OCI-LY7 (cell line): ENCODE data around the gene CCDC51. TPM values are rescaled to one million over a fixed set of nuclear protein-coding genes. Genes with fewer than 3 reads are reported as not detected.

Source experiments
- BruUV-seq: library from RNA; stranded (reverse); fragments of 400-500 nt; replicated peaks from 2 replicates; lab custom pipeline; 2021; lab: Mats Ljungman, UMichigan
- CTCF ChIA-PET: fragments of 300-600 bp; sonication (Branson Sonifier 250); formaldehyde crosslinking; loops from one replicate; lab custom pipeline; 2022; ENCODE audit warnings: antibody characterized with exemption; ENCODE audit not compliant: unreplicated experiment; lab: Charles Lee
- POLR2A ChIA-PET: fragments of 300-600 bp; sonication (Branson Sonifier 250); formaldehyde crosslinking; loops from one replicate; lab custom pipeline; 2022; ENCODE audit warnings: antibody characterized with exemption; lab: Charles Lee
- DNase-seq: peaks from one replicate; pipeline ENCODE4 v3.0.0-alpha.2; 2015; ENCODE audit warnings: low spot score
- H2AFZ ChIP-seq: fragments of 200-600 bp; sonication (generic), shearing (Covaris generic); 2 replicates; pipeline ENCODE4 v1.6.1; 2014; ENCODE audit warnings: mild to moderate bottlenecking, antibody characterized with exemption, low read length, moderate library complexity
- H3K27ac ChIP-seq: fragments of 200-600 bp; sonication (generic); 2 replicates; pipeline ENCODE4 v1.5.1; 2014; ENCODE audit warnings: mixed run types, low read depth, mild to moderate bottlenecking, moderate library complexity, low read length, inconsistent platforms; ENCODE audit not compliant: poor library complexity, severe bottlenecking
- H3K36me3 ChIP-seq: fragments of 200-600 bp; sonication (generic); 2 replicates; pipeline ENCODE4 v1.6.1; 2014; ENCODE audit warnings: mild to moderate bottlenecking, antibody characterized with exemption, low read length, moderate library complexity, mixed read lengths; ENCODE audit not compliant: insufficient read depth
- H3K4me1 ChIP-seq: fragments of 200-600 bp; sonication (generic); 2 replicates; pipeline ENCODE4 v1.5.1; 2014; ENCODE audit warnings: mild to moderate bottlenecking, low read length; ENCODE audit not compliant: insufficient read depth, poor library complexity, severe bottlenecking
- H3K4me2 ChIP-seq: fragments of 200-600 bp; sonication (generic); 2 replicates; pipeline ENCODE4 v1.6.1; 2014; ENCODE audit warnings: mild to moderate bottlenecking, low read length
- H3K4me3 ChIP-seq: fragments of 200-600 bp; sonication (generic); 2 replicates; pipeline ENCODE4 v1.5.1; 2014; ENCODE audit warnings: mild to moderate bottlenecking, low read depth, low read length; ENCODE audit not compliant: poor library complexity, severe bottlenecking
- H3K79me2 ChIP-seq: fragments of 200-600 bp; sonication (generic); 2 replicates; pipeline ENCODE4 v1.6.1; 2016; ENCODE audit warnings: low read depth, mild to moderate bottlenecking, low read length, moderate library complexity, mixed read lengths; ENCODE audit not compliant: insufficient read depth
- H3K9me2 ChIP-seq: fragments of 200-600 bp; sonication (generic); 2 replicates; pipeline ENCODE4 v1.6.1; 2016; ENCODE audit warnings: mild to moderate bottlenecking, low read length, mixed read lengths; ENCODE audit not compliant: insufficient read depth
- H3K9me3 ChIP-seq: fragments of 200-600 bp; sonication (generic); 2 replicates; pipeline ENCODE4 v1.6.1; 2014; ENCODE audit warnings: mild to moderate bottlenecking, mixed run types, low read length, mixed read lengths
- H4K20me1 ChIP-seq: fragments of 200-600 bp; sonication (generic); 2 replicates; pipeline ENCODE4 v1.6.1; 2014; ENCODE audit warnings: mild to moderate bottlenecking, antibody characterized with exemption, low read length, moderate library complexity, mixed read lengths; ENCODE audit not compliant: insufficient read depth
- EZH2phosphoT487 ChIP-seq: fragments of 200-600 bp; sonication (generic); IDR thresholded peaks from 2 replicates; pipeline ENCODE4 v1.6.1; 2018; ENCODE audit warnings: low read depth, borderline replicate concordance, mild to moderate bottlenecking, mixed run types, antibody characterized with exemption, low read length, moderate library complexity, mixed read lengths
- intact Hi-C: fragments of 100-400 bp; cut with micrococcal nuclease; formaldehyde crosslinking; loops from one replicate; pipeline ENCODE4 v1.10.0; 2022; ENCODE audit not compliant: unreplicated experiment
- total RNA-seq, 2 experiments: library from RNA; depleted of rRNA in 1 of 2; stranded (reverse); fragments of >200 nt in 1 of 2; shearing (Covaris generic) in 1 of 2; gene quantifications; 2 replicates each; pipeline ENCODE4 v1.2.3, GENCODE V29; 2014 to 2022
- TF ChIP-seq, protein P1 (sequence below): fragments of 200-600 bp; sonication (generic); conservative IDR thresholded peaks from 2 replicates; pipeline ENCODE4 v1.5.1; 2014; ENCODE audit warnings: mild to moderate bottlenecking, antibody characterized with exemption, low read length, moderate library complexity, mixed read lengths

Gene CCDC51
- total RNA-seq, 2 experiments from 2014 or later, result 23.0 to 24.9 TPM

DNA sequence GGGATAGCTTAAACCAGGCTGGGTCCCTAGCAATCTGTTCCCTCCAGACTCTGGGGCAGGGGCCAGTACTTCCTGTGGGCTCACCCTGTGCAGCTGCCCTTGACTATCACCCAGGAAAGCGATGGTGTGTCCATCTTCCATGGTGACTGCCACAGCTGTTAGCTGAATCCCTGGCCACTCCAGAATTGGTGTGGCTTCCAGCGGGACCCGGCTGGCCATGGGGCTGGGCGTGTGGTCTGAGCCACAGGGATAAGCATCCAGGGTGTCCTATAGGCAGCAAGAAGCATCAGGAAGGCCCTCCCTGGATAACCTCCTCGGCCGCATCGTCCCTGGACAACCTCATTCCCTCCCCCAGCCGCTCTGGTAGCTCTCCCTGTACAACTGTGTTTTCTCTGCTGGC lies 17.2 kb downstream of the CCDC51 start:
- ChIA-PET POLR2A (interaction anchor here (1.2 kb wide), 1 partner anchor 21 kb away, joined by 7 read pairs; no protein-coding TSS in a partner anchor), CTCF (interaction anchor here (0.9 to 1.4 kb wide), 2 partner anchors 11 to 13 kb away, joined by 3 to 9 read pairs; no protein-coding TSS in a partner anchor)
- Histone ChIP-seq H3K9me2 (no peaks in the 10 kb centered on the region), H3K9me3 (no peaks in the 10 kb centered on the region), H4K20me1 (no peaks in the 10 kb centered on the region), H3K4me1 (no peaks in the 10 kb centered on the region), H3K36me3 (no peaks in the 10 kb centered on the region), H3K4me3 (no peak overlapping the region), H3K79me2 (no peaks in the 10 kb centered on the region), H2AFZ (no peak overlapping the region), H3K27ac (no peak overlapping the region), H3K4me2 (no peak overlapping the region)
- BruUV-seq, result no TSS peak
- intact Hi-C loops, result loop anchor here (1.0 to 5.0 kb wide), 2 partner anchors 21 to 145 kb away; no protein-coding TSS in a partner anchor
- DNase-seq, result no peak
- TF ChIP-seq, protein P1, sequence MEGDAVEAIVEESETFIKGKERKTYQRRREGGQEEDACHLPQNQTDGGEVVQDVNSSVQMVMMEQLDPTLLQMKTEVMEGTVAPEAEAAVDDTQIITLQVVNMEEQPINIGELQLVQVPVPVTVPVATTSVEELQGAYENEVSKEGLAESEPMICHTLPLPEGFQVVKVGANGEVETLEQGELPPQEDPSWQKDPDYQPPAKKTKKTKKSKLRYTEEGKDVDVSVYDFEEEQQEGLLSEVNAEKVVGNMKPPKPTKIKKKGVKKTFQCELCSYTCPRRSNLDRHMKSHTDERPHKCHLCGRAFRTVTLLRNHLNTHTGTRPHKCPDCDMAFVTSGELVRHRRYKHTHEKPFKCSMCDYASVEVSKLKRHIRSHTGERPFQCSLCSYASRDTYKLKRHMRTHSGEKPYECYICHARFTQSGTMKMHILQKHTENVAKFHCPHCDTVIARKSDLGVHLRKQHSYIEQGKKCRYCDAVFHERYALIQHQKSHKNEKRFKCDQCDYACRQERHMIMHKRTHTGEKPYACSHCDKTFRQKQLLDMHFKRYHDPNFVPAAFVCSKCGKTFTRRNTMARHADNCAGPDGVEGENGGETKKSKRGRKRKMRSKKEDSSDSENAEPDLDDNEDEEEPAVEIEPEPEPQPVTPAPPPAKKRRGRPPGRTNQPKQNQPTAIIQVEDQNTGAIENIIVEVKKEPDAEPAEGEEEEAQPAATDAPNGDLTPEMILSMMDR, result no peak
- no peak for TF ChIP-seq EZH2phosphoT487

DNA sequence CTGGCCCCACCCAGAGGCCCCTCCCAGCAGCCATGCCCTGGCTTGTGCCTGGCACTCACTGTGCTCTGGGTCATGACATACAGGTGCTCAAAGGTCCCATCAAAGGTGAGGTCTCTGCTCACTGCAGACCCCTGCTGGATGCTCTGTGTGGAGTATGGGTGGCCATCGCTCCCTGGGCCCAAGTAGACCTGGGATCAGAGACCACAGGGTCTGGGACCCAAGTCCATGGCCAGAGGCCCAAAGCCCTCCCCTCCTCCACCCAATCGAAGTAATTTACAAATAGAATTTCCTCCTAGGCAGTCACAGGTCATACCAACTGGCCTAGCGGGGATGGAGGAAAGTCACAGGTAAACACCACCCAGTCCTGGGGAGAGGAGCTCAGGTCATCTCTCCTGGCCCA lies 17.6 kb downstream of the CCDC51 start:
- TF ChIP-seq, protein P1, result peak; percentile 63
- TF ChIP-seq EZH2phosphoT487, result no peak
- POLR2A ChIA-PET, result no interaction called here
- H3K4me3 ChIP-seq, result no peak overlapping the region
- H3K4me1 ChIP-seq, result no peaks in the 10 kb centered on the region
- CTCF ChIA-PET, result interaction anchor here (0.9 to 1.4 kb wide), 2 partner anchors 11 to 14 kb away, joined by 3 to 9 read pairs; no protein-coding TSS in a partner anchor
- H3K9me2 ChIP-seq, result no peaks in the 10 kb centered on the region
- DNase-seq, result peak; percentile 43
- no peak overlapping the region for H3K4me2 ChIP-seq
- BruUV-seq, result no TSS peak
- H3K79me2 ChIP-seq, result no peaks in the 10 kb centered on the region
- intact Hi-C loops, result loop anchor here (1.0 to 5.0 kb wide), 2 partner anchors 21 to 145 kb away; no protein-coding TSS in a partner anchor
- H3K9me3 ChIP-seq, result no peaks in the 10 kb centered on the region
- no peaks in the 10 kb centered on the region for H3K36me3 ChIP-seq
- H3K27ac ChIP-seq, result no peak overlapping the region
- no peak overlapping the region for H2AFZ ChIP-seq
- H4K20me1 ChIP-seq, result no peaks in the 10 kb centered on the region

DNA sequence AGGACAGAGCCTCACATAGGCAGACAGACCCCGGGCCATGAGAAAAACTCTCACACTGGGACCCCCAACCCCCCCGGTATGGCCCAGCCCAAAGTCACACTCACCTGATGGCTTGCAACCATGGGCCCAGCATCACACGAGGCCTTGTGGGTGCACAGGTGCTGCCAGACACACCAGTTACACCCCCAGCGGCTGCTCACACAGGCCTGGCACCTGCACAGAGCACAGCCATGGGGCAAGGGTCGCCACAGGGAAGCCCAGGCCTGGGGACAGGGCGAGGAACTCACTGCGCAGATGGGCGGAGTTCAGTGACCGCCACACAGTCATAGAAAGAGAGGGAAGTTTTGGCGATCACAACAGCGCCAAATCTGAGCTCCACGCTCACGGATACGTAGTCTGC lies 19.4 kb downstream of the CCDC51 start:
- POLR2A ChIA-PET, result no interaction called here
- no peak overlapping the region for H3K4me3 ChIP-seq
- H3K79me2 ChIP-seq, result no peaks in the 10 kb centered on the region
- DNase-seq, result no peak
- no TSS peak for BruUV-seq
- H2AFZ ChIP-seq, result no peak overlapping the region
- H3K4me1 ChIP-seq, result no peaks in the 10 kb centered on the region
- no peaks in the 10 kb centered on the region for H3K36me3 ChIP-seq
- no peaks in the 10 kb centered on the region for H4K20me1 ChIP-seq
- H3K9me2 ChIP-seq, result no peaks in the 10 kb centered on the region
- intact Hi-C loops, result loop anchor here (5.0 kb wide), 1 partner anchor 143 kb away; no protein-coding TSS in a partner anchor
- H3K9me3 ChIP-seq, result no peaks in the 10 kb centered on the region
- CTCF ChIA-PET, result no interaction called here
- TF ChIP-seq, protein P1, result no peak
- TF ChIP-seq EZH2phosphoT487, result no peak
- no peak overlapping the region for H3K27ac ChIP-seq
- H3K4me2 ChIP-seq, result no peak overlapping the region
